H1 (cell line): ENCODE results near the gene SFT2D1. TPM values are rescaled to one million over a fixed set of nuclear protein-coding genes. Genes with fewer than 3 reads are reported as not detected.

Experiments
- GABPA ChIP-seq: IDR thresholded peaks from 2 replicates; pipeline ENCODE4 v1.6.1; 2011; ENCODE audit warnings: mild to moderate bottlenecking, low read length, moderate library complexity, borderline replicate concordance; ENCODE audit not compliant: insufficient read depth
- JUND ChIP-seq: IDR thresholded peaks from 2 replicates; pipeline ENCODE4 v1.6.1; 2011; ENCODE audit warnings: mild to moderate bottlenecking, improper control_type of control experiment, low read length
- MAFK ChIP-seq: IDR thresholded peaks from 2 replicates; pipeline ENCODE4 v1.6.1; 2012; ENCODE audit warnings: low read depth, mild to moderate bottlenecking, improper control_type of control experiment, low read length
- NANOG ChIP-seq: IDR thresholded peaks from 2 replicates; pipeline ENCODE4 v1.6.1; 2011; ENCODE audit warnings: low read length, low read depth, mild to moderate bottlenecking, inconsistent platforms; ENCODE audit not compliant: insufficient read depth, poor library complexity, severe bottlenecking
- SP4 ChIP-seq: IDR thresholded peaks from 2 replicates; pipeline ENCODE4 v1.6.1; 2012; ENCODE audit warnings: low read length, inconsistent platforms
- TAF7 ChIP-seq: optimal IDR thresholded peaks from 2 replicates; pipeline ENCODE3; 2011; ENCODE audit warnings: low read depth, mild to moderate bottlenecking, inconsistent platforms, low read length, moderate library complexity, borderline replicate concordance
- polyA plus RNA-seq, 7 experiments: library from polyadenylated mRNA; depleted of rRNA in 3 of 7; stranded (reverse) in 5 of 7; unstranded in 2 of 7; fragments of >200 nt in 5 of 7; fragments of 200-250 nt in 2 of 7; gene quantifications; 1 replicate in 5 of 7; 2 replicates in 1 of 7; 4 replicates in 1 of 7; pipeline versions ENCODE4 v1.2.1 to v1.2.3, GENCODE V29; 2011 to 2013; ENCODE audit warnings: missing spikeins in 2 of 7, mixed read lengths in 2 of 7
- total RNA-seq: library from RNA; stranded (reverse); fragmentation: NEBNext Ultra II Directional; extraction: Animal tissue kit (Norgen Biotek cat#: 25700); gene quantifications from 2 replicates; pipeline ENCODE4 v1.2.1, GENCODE V29; 2021
- TF ChIP-seq, protein P1 (sequence below): fragments of 300-600 bp; sonication (generic); IDR thresholded peaks from 2 replicates; pipeline ENCODE4 v1.7.1; 2012; ENCODE audit warnings: low read length, moderate library complexity, mild to moderate bottlenecking, inconsistent platforms; ENCODE audit not compliant: insufficient replicate concordance
- TF ChIP-seq, protein P2 (sequence below), 3 experiments: IDR thresholded peaks; 1 replicate in 2 of 3; 2 replicates in 1 of 3; pipeline versions ENCODE4 v1.5.1 to v1.6.1; 2011; ENCODE audit warnings: low read length in 3 of 3, mild to moderate bottlenecking in 3 of 3, inconsistent platforms in 2 of 3, low read depth in 1 of 3, moderate library complexity in 1 of 3; ENCODE audit not compliant: insufficient read depth in 1 of 3; ENCODE audit errors: control extremely low read depth in 1 of 3

Gene SFT2D1
- total and polyA plus RNA-seq, 2 of the 8 experiments (the other 6 are each of a cell fraction or from before 2014, with no cell fraction given) = 52.3 to 76.1 TPM

DNA sequence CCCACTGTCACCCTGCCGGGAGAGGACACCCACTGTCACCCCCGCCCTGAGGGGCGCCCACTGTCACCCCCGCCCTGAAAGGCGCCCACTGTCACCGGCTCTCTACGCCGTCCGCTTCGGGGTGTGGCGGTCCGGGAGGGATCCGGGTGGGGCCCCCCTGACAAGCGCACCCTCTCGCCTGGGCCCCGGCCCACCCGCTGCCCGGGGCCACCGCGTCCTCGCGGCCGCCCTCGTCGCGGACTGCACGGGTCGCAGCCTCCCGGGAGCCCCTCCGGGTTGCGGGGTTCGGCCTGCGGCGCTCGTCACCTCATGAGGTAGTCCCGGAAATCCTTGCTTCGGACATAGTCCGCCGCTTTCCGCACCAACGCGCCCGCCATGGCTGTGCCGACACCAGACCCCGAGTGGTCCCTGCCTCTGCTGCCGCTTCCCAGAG is 40.2 kb upstream of the SFT2D1 start (continued):
- TF ChIP-seq, protein P1, sequence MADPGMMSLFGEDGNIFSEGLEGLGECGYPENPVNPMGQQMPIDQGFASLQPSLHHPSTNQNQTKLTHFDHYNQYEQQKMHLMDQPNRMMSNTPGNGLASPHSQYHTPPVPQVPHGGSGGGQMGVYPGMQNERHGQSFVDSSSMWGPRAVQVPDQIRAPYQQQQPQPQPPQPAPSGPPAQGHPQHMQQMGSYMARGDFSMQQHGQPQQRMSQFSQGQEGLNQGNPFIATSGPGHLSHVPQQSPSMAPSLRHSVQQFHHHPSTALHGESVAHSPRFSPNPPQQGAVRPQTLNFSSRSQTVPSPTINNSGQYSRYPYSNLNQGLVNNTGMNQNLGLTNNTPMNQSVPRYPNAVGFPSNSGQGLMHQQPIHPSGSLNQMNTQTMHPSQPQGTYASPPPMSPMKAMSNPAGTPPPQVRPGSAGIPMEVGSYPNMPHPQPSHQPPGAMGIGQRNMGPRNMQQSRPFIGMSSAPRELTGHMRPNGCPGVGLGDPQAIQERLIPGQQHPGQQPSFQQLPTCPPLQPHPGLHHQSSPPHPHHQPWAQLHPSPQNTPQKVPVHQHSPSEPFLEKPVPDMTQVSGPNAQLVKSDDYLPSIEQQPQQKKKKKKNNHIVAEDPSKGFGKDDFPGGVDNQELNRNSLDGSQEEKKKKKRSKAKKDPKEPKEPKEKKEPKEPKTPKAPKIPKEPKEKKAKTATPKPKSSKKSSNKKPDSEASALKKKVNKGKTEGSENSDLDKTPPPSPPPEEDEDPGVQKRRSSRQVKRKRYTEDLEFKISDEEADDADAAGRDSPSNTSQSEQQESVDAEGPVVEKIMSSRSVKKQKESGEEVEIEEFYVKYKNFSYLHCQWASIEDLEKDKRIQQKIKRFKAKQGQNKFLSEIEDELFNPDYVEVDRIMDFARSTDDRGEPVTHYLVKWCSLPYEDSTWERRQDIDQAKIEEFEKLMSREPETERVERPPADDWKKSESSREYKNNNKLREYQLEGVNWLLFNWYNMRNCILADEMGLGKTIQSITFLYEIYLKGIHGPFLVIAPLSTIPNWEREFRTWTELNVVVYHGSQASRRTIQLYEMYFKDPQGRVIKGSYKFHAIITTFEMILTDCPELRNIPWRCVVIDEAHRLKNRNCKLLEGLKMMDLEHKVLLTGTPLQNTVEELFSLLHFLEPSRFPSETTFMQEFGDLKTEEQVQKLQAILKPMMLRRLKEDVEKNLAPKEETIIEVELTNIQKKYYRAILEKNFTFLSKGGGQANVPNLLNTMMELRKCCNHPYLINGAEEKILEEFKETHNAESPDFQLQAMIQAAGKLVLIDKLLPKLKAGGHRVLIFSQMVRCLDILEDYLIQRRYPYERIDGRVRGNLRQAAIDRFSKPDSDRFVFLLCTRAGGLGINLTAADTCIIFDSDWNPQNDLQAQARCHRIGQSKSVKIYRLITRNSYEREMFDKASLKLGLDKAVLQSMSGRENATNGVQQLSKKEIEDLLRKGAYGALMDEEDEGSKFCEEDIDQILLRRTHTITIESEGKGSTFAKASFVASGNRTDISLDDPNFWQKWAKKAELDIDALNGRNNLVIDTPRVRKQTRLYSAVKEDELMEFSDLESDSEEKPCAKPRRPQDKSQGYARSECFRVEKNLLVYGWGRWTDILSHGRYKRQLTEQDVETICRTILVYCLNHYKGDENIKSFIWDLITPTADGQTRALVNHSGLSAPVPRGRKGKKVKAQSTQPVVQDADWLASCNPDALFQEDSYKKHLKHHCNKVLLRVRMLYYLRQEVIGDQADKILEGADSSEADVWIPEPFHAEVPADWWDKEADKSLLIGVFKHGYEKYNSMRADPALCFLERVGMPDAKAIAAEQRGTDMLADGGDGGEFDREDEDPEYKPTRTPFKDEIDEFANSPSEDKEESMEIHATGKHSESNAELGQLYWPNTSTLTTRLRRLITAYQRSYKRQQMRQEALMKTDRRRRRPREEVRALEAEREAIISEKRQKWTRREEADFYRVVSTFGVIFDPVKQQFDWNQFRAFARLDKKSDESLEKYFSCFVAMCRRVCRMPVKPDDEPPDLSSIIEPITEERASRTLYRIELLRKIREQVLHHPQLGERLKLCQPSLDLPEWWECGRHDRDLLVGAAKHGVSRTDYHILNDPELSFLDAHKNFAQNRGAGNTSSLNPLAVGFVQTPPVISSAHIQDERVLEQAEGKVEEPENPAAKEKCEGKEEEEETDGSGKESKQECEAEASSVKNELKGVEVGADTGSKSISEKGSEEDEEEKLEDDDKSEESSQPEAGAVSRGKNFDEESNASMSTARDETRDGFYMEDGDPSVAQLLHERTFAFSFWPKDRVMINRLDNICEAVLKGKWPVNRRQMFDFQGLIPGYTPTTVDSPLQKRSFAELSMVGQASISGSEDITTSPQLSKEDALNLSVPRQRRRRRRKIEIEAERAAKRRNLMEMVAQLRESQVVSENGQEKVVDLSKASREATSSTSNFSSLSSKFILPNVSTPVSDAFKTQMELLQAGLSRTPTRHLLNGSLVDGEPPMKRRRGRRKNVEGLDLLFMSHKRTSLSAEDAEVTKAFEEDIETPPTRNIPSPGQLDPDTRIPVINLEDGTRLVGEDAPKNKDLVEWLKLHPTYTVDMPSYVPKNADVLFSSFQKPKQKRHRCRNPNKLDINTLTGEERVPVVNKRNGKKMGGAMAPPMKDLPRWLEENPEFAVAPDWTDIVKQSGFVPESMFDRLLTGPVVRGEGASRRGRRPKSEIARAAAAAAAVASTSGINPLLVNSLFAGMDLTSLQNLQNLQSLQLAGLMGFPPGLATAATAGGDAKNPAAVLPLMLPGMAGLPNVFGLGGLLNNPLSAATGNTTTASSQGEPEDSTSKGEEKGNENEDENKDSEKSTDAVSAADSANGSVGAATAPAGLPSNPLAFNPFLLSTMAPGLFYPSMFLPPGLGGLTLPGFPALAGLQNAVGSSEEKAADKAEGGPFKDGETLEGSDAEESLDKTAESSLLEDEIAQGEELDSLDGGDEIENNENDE = no peak
- TF ChIP-seq, protein P2, sequence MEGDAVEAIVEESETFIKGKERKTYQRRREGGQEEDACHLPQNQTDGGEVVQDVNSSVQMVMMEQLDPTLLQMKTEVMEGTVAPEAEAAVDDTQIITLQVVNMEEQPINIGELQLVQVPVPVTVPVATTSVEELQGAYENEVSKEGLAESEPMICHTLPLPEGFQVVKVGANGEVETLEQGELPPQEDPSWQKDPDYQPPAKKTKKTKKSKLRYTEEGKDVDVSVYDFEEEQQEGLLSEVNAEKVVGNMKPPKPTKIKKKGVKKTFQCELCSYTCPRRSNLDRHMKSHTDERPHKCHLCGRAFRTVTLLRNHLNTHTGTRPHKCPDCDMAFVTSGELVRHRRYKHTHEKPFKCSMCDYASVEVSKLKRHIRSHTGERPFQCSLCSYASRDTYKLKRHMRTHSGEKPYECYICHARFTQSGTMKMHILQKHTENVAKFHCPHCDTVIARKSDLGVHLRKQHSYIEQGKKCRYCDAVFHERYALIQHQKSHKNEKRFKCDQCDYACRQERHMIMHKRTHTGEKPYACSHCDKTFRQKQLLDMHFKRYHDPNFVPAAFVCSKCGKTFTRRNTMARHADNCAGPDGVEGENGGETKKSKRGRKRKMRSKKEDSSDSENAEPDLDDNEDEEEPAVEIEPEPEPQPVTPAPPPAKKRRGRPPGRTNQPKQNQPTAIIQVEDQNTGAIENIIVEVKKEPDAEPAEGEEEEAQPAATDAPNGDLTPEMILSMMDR (IDR thresholded peaks at IDR 0.05; ENCODE audit: control extremely low read depth in 1 of 3, insufficient read depth in 1 of 3, low read depth in 1 of 3, low read length in 3 of 3) = no peak
- no peak for TF ChIP-seq NANOG
- TF ChIP-seq TAF7 = peak; percentile 45
- no peak for TF ChIP-seq JUND
- TF ChIP-seq MAFK = no peak
- TF ChIP-seq SP4 = no peak
- no peak for TF ChIP-seq GABPA
